Measurements from ENCODE around the gene RXFP2.

The RXFP2 gene

DNA sequence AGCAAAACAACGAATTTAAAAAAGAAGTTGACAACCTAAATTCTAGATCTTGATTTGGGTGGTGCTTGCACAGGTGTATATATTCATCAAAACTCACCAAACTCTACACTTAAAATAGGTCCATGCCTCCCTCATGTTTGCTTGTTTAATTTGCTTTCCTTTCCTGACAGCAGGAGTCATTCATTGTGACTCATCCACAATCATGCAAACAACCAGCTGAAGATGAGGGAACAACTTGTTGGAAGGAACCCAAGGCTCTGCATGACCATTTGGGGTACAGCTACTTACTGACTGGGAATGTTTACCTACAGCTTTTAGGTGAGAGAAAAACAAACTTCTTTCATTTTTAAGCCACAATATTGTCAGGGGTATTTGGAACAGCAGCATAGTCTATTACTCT is 96.6 kb downstream of the RXFP2 start:
- DNase-seq: no peak

DNA sequence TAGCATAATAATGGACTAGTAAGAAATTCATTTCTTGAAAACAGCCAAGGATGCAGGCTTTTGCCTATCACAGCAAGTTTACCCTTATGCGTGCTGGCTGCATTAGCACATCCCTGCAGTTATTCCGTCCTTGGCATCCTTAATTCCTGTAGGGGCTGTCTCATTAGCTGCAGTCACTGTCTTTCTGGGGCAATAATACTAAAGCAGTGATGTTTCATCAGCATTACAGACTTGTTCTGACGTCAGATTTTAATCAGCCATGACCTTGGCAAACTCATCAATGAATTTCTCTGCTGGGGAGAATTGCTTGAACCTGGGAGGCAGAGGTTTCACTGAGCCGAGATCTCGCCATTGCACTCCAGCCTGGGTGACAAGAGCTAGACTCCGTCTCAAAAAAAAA is 103.7 kb downstream of the RXFP2 start:
- DNase-seq: no peak

DNA sequence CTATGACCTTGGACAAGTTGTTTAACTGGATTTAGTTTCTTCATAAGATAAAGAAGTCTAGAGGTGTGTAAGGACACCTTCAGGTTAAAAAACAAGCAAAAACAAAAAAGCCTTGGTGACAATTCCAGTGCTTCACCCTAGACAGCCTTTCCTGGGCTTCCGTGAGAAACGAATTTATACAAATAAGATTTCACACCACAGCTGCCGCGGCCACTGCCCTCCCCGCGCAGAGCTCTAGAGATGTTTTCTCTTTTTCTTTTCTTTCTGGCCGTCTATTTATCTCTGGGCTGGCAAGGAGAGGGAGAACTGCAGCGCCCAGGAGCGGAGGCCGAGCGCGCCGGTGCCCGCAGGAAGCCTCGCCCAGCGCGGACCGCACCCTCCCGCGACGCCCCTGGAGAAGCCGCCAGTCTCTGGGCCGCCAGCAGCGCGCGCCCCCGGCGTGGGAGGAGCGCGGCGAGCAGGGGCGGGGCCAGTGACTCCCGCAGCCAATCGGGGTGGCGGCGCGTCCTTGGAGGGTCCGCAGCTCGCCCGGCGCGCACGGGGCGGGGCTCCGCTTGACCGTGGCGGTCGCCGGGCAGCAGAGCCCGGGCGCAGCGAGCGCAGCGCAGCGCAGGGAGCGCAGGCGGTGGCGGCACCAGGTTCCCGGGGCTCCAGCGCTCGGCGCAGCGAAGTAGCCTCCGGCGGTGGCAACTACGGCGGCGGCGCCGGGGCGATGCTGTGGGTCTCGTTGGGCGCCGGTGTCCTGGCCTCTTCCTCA is 107.0 kb downstream of the RXFP2 start:
- peak; percentile 64 for DNase-seq

DNA sequence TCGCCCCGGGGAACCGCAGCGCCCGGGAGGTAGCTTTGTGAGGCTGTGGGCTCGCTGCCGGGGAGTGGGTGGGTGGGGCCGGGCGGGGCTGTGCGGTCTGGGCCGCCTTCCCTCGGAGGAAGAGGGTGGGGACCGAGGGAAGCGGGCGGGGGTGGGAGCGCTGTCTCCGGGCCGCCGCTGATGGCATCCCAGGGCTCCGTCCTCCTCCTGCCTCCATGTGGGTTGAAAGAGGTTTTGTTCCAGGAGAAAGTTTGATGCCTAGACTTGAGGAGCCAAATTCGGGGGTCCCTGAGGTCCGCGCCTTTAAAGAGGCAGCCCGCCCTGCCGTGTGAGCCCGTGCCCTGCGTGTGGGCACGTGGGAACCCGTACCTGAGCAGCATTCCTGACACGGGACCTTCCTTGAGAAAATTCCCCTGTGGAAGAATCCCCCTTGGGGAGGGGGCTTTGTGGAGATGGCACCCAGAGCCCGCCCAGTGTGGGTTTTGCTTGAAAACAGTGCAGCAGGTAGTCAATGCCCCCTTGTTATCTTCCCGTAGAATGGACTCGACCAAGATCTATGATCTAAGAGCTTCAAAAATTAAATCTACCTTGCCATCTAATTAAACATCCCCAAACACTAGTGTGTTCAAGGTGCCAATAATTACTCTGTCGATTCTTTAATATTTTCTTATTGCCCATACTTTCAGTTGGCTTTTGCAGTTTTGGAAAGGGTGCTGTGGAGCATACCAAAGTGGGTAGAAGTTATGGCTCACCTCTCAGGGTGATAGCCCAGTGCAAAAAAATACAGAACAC is 107.8 kb downstream of the RXFP2 start:
- no peak for DNase-seq

DNA sequence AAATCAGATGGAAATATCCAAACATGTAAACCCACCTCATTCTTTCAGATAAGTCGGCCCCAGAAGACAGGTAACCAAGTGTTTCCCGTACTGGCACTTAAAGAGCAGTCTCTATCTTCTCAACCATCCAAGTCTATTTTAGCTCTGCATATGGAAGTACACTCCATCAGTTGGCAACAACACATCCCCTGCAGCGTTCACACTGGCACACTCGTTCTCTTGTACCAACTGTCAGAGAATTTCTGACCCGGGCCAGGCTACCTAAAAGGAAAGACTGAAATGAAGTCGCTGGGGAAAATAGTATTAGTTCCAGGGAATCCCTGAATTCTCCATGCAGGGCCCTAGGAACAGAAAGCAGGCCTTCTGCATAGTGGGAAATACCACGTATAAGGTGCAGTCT is 109.3 kb downstream of the RXFP2 start:
- no peak for DNase-seq

DNA sequence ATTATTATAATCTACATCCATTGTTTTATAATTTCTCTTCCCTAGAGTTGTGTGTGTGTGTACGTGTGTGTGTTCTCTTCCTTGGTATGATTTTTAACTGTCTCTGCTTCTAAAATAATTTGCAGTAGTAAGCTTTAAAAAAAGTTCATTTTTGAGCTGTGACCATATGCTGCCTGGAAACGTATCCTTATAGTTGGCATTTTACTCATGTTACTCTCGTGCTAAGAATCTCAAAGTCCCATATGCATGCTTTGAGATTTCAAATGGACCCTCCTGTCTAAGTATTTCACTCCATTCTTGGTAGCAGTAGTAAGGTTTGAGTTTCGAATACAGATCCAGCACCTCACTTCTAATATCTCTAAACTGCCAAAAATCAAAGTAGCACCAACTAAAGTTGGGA is 109.9 kb downstream of the RXFP2 start:
- DNase-seq: peak; percentile 23

DNA sequence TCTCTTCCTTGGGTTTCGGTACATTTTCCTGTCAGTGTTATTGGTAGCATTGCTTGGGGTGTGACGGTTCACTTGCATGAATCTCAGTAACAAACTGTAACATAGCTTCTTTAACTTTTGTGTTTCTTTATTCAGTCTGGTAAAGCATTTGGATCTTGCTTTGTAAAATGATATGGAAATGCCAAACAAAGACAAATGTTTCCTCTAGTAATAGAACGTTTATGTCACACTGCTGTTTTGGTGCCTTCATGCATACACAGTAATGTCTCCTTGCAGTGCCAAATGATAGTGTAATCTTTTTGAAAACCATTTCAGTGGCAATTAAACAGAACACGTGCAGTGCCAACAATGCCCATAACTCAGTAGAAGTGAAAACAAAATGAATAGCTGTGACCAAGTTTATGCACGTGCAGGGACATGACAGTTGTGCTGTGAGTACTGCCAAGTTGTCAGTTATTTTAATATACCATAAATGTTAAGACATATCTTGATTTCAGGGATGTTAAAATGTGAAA is 110.8 kb downstream of the RXFP2 start:
- no peak for DNase-seq

DNA sequence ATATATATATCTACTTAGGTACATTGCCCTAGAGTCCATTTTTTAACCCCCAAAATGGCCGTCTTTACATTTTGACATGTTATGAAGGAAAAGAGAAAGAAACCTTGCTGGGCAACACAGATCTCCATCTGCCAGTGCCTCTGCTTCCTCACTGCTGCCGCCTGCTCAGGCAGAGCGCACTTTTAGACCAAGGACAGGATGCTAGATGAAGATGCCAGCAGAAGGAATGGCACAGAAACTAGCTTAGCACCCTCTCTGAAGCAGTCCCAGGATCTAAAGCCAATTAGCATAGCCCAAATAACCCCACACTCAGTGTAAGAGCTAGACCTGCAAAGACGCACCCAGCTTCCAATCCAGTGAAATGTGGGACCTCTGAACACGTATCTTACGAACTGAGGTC is 111.9 kb downstream of the RXFP2 start:
- DNase-seq: no peak
